HG03432 (cell line): ENCODE results near the gene GPBP1L1.
"Not testable (repeated sequence)": the region's sequence is repeated elsewhere in the genome, so short reads cannot be mapped to it uniquely, and the experiment has no call there.

Experiments
- ATAC-seq: cut with Tn5 transposase; IDR thresholded peaks from one replicate; pipeline ENCODE4 v1.9.1; 2021; ENCODE audit warnings: mild to moderate bottlenecking, moderate library complexity; ENCODE audit not compliant: unreplicated experiment

GPBP1L1 gene

GRCh38 chr1:45604239-45604638 is 82.1 kb downstream of the GPBP1L1 start:
- no peak for ATAC-seq

- not testable (repeated sequence) for ATAC-seq
Observed at GRCh38 chr1:45596765-45597164, 89.6 kb downstream of the GPBP1L1 start.

GRCh38 chr1:45594412-45594811 is 91.9 kb downstream of the GPBP1L1 start:
- no peak for ATAC-seq

- ATAC-seq: no peak
Observed at GRCh38 chr1:45589861-45590260, 96.5 kb downstream of the GPBP1L1 start.

GRCh38 chr1:45586769-45587168 is 99.6 kb downstream of the GPBP1L1 start:
- no peak for ATAC-seq

GRCh38 chr1:45585496-45586075 is 100.7 kb downstream of the GPBP1L1 start:
- no peak for ATAC-seq

- no peak for ATAC-seq
Observed at GRCh38 chr1:45585110-45585426, 101.3 kb downstream of the GPBP1L1 start.

- ATAC-seq: peak; percentile 42
Observed at GRCh38 chr1:45584351-45585109, 101.8 kb downstream of the GPBP1L1 start.

GRCh38 chr1:45583666-45584350 is 102.5 kb downstream of the GPBP1L1 start, which contains the start of gene NASP:
Gene NASP, plus strand, starts transcription at chr1:45584041. Its CDS starts 106 bp downstream, at chr1:45584147.
- ATAC-seq: peak; percentile 53

GRCh38 chr1:45583264-45583665 is 103.1 kb downstream of the GPBP1L1 start:
- peak; percentile 67 for ATAC-seq
